ENCODE data around the gene SYT5. TPM values are rescaled to one million over a fixed set of nuclear protein-coding genes. Genes with fewer than 3 reads are reported as not detected.
A peak's percentile ranks its signal among the peaks of the same experiment; 100 is the strongest.

SYT5 gene
- total and polyA plus RNA-seq, 9 of the 15 experiments (the other 6 are each of a cell fraction or from before 2014, with no cell fraction given) = 1.3 to 20.9 (median 8.8) TPM

- TF ChIP-seq AFF1 (IDR thresholded peaks at IDR 0.05; ENCODE audit: low read depth in 1 of 2, partially characterized antibody in 2 of 2) (peak in 1 of 2 experiments; percentile 98), SAP30 (IDR thresholded peaks at IDR 0.05; ENCODE audit: borderline replicate concordance, insufficient read depth, low read depth, low read length, poor library complexity, severe bottlenecking) (peak; percentile 91), SAFB2 (IDR thresholded peaks at IDR 0.05; ENCODE audit: borderline replicate concordance, low read depth, low read length, severe bottlenecking) (no peak), ZNF124 (CRISPR knock-in tag; IDR thresholded peaks at IDR 0.05) (no peak), KLF10 (CRISPR knock-in tag; IDR thresholded peaks at IDR 0.05) (no peak), ETS2 (tag; IDR thresholded peaks at IDR 0.05; ENCODE audit: borderline replicate concordance, poor library complexity, severe bottlenecking) (no peak), SOX6 (IDR thresholded peaks at IDR 0.05) (no peak; the same call in 1 of the 2 replicates), POLR2B (IDR thresholded peaks at IDR 0.05; ENCODE audit: low read depth, partially characterized antibody) (no peak), E4F1 (CRISPR knock-in tag; IDR thresholded peaks at IDR 0.05; ENCODE audit: borderline replicate concordance) (0 out of 2 replicates have a peak, but pooled peaks have one; percentile 41), ARID1B (IDR thresholded peaks at IDR 0.05) (peak; percentile 12; the same call in 1 of the 2 replicates), NUFIP1 (IDR thresholded peaks at IDR 0.05; ENCODE audit: partially characterized antibody) (no peak), BMI1 (IDR thresholded peaks at IDR 0.05; ENCODE audit: low read length) (no peak), ZBTB2 (IDR thresholded peaks at IDR 0.05) (no peak), MAFF (IDR thresholded peaks at IDR 0.05; ENCODE audit: low read length) (no peak)
Observed at GRCh38 chr19:55165952-55166529, 14.0 kb downstream of the SYT5 start (continued).
